Lung (tissue), 12 donors: Measurements from ENCODE around the gene DPY30. TPM values are rescaled to one million over a fixed set of nuclear protein-coding genes. Genes with fewer than 3 reads are reported as not detected.

Experiments
- ATAC-seq: fragments of 200-7000 bp; cut with Tn5 transposase; one replicate; pipeline ENCODE4 v1.9.1; 2020; ENCODE audit warnings: moderate number of reproducible peaks; ENCODE audit not compliant: insufficient read depth, low FRiP score
- DNase-seq, 3 donors: peaks; one replicate each; pipeline ENCODE4 v3.0.0-alpha.2; 2013 to 2017
- H3K27ac ChIP-seq, 2 donors: one replicate each; pipeline ENCODE4 v1.5.1; 2013; ENCODE audit warnings: mild to moderate bottlenecking in 2 of 2, moderate library complexity in 2 of 2, control low read depth in 1 of 2, inconsistent platforms in 1 of 2, low read depth in 1 of 2, low read length in 1 of 2
- H3K27me3 ChIP-seq, 3 donors: one replicate each; pipeline ENCODE4 v1.5.1; 2013; ENCODE audit warnings: low read length in 2 of 3; ENCODE audit not compliant: control insufficient read depth in 3 of 3, insufficient read depth in 3 of 3
- H3K36me3 ChIP-seq, 4 donors: one replicate each; pipeline ENCODE4 v1.5.1; 2013; ENCODE audit warnings: low read length in 4 of 4, mild to moderate bottlenecking in 1 of 4, moderate library complexity in 1 of 4; ENCODE audit not compliant: control insufficient read depth in 4 of 4, insufficient read depth in 4 of 4
- H3K4me1 ChIP-seq, 5 donors: one replicate each; pipeline ENCODE4 v1.5.1; 2013; ENCODE audit warnings: low read length in 5 of 5, mild to moderate bottlenecking in 2 of 5, moderate library complexity in 1 of 5; ENCODE audit not compliant: control insufficient read depth in 5 of 5, insufficient read depth in 5 of 5
- H3K4me3 ChIP-seq: one replicate; pipeline ENCODE4 v1.5.1; 2013; ENCODE audit warnings: mild to moderate bottlenecking, control low read depth, moderate library complexity
- H3K9ac ChIP-seq, 2 donors: one replicate each; pipeline ENCODE4 v1.5.1; 2013; ENCODE audit warnings: low read length in 2 of 2, control low read depth in 1 of 2; ENCODE audit not compliant: insufficient read depth in 1 of 2
- H3K9me3 ChIP-seq, 4 donors: one replicate each; pipeline ENCODE4 v1.5.1; 2013; ENCODE audit warnings: low read length in 3 of 4, mild to moderate bottlenecking in 1 of 4, moderate library complexity in 1 of 4; ENCODE audit not compliant: control insufficient read depth in 4 of 4, insufficient read depth in 3 of 4
- WGBS, 2 donors: extraction: QIAGEN DNeasy Blood & Tissue Kit; methylation state at CpG; one replicate each; pipeline ENCODE4 v1.1.7; 2013; 5-methylcytosine and 5-hydroxymethylcytosine counted together
- polyA plus RNA-seq, 2 donors: library from polyadenylated mRNA; stranded (reverse); fragments of 200-250 nt; gene quantifications; one replicate each; pipeline ENCODE4 v1.2.1, GENCODE V29; 2013
- total RNA-seq, 2 donors: library from RNA; depleted of rRNA in 1 of 2; stranded (reverse); fragments of >200 nt in 1 of 2; gene quantifications; one replicate each; pipeline ENCODE4 v1.2.1, GENCODE V29; 2014 to 2021
- TF ChIP-seq, protein P1 (sequence below): IDR thresholded peaks from 2 replicates; pipeline ENCODE4 v1.5.1; 2012; ENCODE audit warnings: mild to moderate bottlenecking; ENCODE audit errors: control extremely low read depth, extremely low read depth
- donor health status: control.
- donor health status: control.
- donor health status: Bipolar disorder and iron deficiency.
- donor health status: healthy.
- donor health status: DM: yes; HTN: yes; CAD: no.

The DPY30 gene
- total and polyA plus RNA-seq, 4 donors: 53.8 to 144 (median 69.1) TPM

DNA sequence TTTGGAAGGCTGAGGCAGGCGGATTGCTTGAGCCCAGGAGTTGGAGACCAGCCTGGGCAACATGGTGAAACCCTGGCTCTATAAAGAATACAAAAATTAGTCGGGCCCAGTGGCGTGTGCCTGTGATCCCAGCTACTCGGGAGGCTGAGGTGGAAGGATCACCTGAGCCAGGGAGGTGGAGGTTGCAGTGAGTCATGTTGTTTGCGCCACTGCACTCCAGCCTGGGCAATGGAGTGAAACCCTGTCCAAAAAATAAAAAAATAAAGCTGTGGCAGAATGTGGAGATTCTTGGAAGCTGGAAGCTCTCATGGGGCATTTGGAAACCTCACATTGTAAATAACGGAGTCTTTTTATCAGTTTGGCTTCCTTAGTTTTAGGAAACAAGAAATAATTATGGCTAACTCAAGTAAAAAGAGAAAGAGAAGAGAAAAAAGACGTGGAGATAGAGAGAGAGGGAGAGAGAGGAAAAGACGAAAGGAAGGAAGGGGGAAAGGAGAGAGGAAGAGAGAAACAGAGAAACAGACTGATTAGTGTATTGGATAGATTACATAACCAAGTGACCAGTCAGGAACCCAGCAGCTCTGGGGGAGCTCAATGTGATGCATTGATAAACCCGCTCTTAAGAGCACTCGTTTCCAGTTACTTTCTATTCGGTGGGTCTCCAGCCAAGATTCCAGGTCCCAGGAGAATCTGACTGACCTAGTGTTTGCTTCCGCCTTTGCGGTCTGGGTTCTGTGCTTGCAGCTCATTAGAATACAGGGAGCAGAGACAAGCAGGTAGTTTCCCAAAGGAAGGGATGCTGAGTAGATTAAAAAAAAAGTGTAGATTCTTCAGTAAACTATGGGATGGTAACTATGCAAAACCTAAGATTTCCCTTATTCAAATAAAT lies 22.6 kb upstream of the DPY30 start:
- no peak for ATAC-seq
- WGBS, 2 donors: 43 to 44% methylated on average over 13 of the region's 13 CpGs
- H3K4me1 ChIP-seq: peaks cover 2 to 11% (median 6%) of the 10 kb centered on the region in 5 donors
- H3K9ac ChIP-seq: peak overlapping the region in 1 of 2 donors; percentile 16
- no peaks in the 10 kb centered on the region for H3K9me3 ChIP-seq
- peak; percentile 40 to 53 (median 43) for DNase-seq
- H3K4me3 ChIP-seq: no peak overlapping the region
- TF ChIP-seq, protein P1, sequence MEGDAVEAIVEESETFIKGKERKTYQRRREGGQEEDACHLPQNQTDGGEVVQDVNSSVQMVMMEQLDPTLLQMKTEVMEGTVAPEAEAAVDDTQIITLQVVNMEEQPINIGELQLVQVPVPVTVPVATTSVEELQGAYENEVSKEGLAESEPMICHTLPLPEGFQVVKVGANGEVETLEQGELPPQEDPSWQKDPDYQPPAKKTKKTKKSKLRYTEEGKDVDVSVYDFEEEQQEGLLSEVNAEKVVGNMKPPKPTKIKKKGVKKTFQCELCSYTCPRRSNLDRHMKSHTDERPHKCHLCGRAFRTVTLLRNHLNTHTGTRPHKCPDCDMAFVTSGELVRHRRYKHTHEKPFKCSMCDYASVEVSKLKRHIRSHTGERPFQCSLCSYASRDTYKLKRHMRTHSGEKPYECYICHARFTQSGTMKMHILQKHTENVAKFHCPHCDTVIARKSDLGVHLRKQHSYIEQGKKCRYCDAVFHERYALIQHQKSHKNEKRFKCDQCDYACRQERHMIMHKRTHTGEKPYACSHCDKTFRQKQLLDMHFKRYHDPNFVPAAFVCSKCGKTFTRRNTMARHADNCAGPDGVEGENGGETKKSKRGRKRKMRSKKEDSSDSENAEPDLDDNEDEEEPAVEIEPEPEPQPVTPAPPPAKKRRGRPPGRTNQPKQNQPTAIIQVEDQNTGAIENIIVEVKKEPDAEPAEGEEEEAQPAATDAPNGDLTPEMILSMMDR: no peak
- H3K27ac ChIP-seq: peak overlapping the region; percentile 40 to 76
- H3K27me3 ChIP-seq: no peaks in the 10 kb centered on the region
- H3K36me3 ChIP-seq: peaks cover 0 to 3% (median 1%) of the 10 kb centered on the region in 4 donors

DNA sequence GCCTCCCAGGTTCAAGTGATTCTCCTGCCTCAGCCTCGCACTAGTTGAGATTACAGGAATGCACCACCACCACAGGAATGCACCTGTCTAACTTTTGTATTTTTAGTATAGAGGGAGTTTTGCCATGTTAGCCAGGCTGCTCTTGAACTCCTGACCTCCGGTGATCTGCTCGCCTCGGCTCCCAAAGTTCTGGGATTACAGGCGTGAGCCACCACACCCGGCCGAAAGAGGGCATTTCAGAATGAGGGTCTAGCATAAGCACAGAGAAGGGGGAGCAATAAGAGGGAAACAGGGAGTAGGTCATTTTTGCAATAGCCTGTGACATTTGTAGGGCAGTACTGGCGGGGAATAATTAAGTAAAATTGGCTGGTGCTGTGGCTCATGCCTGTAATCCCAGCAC lies 21.8 kb upstream of the DPY30 start:
- TF ChIP-seq, protein P1: no peak
- 95 to 96% methylated on average over 8 of the region's 8 CpGs for WGBS, 2 donors
- Histone ChIP-seq H3K9me3 (no peaks in the 10 kb centered on the region), H3K9ac (no peak overlapping the region), H3K36me3 (peaks cover 0 to 3% (median 1%) of the 10 kb centered on the region in 4 donors), H3K27me3 (no peaks in the 10 kb centered on the region), H3K27ac (no peak overlapping the region), H3K4me3 (no peak overlapping the region), H3K4me1 (peaks cover 2 to 11% (median 6%) of the 10 kb centered on the region in 5 donors)
- ATAC-seq: no peak
- DNase-seq: no peak

DNA sequence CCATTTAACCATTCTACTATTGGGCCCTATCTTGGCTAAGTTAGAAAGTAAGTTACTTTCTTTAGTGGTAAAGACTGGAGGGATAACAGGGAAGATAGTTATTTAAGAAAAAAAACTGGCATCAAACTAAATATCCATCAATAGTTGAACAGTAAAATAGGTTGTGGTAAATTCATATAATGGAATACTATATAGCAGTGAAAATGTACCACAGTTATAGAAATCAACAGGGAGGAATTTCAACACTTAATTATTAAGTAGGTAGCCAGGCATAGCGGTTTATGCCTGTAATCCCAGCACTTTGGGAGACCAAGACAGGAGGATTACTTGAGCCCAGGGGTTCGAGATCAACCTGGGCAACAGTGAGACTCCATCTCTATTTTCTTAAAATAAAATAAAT lies 20.7 kb upstream of the DPY30 start:
- ATAC-seq (no peak), DNase-seq (no peak)
- Histone ChIP-seq H3K4me3 (no peak overlapping the region), H3K27me3 (no peaks in the 10 kb centered on the region), H3K4me1 (peaks cover 0 to 11% (median 3%) of the 10 kb centered on the region in 5 donors), H3K27ac (no peak overlapping the region), H3K36me3 (no peaks in the 10 kb centered on the region), H3K9me3 (no peaks in the 10 kb centered on the region), H3K9ac (no peak overlapping the region)
- WGBS, 2 donors: 92 to 96% methylated on average over 2 of the region's 2 CpGs
- TF ChIP-seq, protein P1: no peak
